GM06990 (cell line): ENCODE results near the gene CLIP4.

Experiments used
- DNase-seq: peaks from one replicate; pipeline ENCODE4 v3.0.0-alpha.2; 2011; ENCODE audit not compliant: insufficient read length; ENCODE audit errors: extremely low read depth
- H3K27me3 ChIP-seq: replicated peaks from 2 replicates; pipeline ENCODE4 v1.6.0; 2011; ENCODE audit warnings: low read length; ENCODE audit not compliant: control insufficient read depth, insufficient read depth
- H3K36me3 ChIP-seq: 2 replicates; pipeline ENCODE4 v1.5.1; 2011; ENCODE audit warnings: low read length; ENCODE audit not compliant: control insufficient read depth, insufficient read depth
- H3K4me3 ChIP-seq: replicated peaks from 2 replicates; pipeline ENCODE4 v1.5.1; 2011; ENCODE audit warnings: low read depth, mild to moderate bottlenecking, control low read depth, low read length
- TF ChIP-seq, protein P1 (sequence below): IDR thresholded peaks from 2 replicates; pipeline ENCODE4 v1.5.1; 2011; ENCODE audit warnings: low read length, control low read depth, mild to moderate bottlenecking, inconsistent platforms; ENCODE audit not compliant: insufficient read depth, poor library complexity, severe bottlenecking

The CLIP4 gene

DNA sequence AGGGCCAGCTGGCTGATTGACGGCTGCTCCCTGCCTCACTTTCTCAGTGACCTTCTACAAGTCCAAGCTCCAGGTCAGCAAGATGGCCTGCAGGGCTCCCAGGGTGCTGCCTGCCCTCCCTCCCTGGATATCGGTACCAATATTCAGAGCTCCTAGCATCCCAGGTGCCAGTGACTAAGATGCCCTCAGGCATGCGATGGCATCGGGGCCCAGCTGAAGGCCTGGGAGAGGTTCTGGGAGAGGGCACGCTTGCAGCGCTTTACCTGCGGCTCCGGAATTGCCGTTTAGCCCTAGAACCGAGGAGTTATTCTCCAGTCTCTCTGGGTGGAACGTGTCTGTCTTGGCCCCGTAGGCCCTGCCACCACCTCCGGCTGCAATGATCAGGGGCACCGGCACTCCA is 116.8 kb downstream of the CLIP4 start:
- TF ChIP-seq, protein P1, sequence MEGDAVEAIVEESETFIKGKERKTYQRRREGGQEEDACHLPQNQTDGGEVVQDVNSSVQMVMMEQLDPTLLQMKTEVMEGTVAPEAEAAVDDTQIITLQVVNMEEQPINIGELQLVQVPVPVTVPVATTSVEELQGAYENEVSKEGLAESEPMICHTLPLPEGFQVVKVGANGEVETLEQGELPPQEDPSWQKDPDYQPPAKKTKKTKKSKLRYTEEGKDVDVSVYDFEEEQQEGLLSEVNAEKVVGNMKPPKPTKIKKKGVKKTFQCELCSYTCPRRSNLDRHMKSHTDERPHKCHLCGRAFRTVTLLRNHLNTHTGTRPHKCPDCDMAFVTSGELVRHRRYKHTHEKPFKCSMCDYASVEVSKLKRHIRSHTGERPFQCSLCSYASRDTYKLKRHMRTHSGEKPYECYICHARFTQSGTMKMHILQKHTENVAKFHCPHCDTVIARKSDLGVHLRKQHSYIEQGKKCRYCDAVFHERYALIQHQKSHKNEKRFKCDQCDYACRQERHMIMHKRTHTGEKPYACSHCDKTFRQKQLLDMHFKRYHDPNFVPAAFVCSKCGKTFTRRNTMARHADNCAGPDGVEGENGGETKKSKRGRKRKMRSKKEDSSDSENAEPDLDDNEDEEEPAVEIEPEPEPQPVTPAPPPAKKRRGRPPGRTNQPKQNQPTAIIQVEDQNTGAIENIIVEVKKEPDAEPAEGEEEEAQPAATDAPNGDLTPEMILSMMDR, result no peak
- Histone ChIP-seq H3K4me3 (no peak overlapping the region), H3K36me3 (no peaks in the 10 kb centered on the region), H3K27me3 (peaks cover 4% of the 10 kb centered on the region; the same call in 1 of the 2 replicates)
- no peak for DNase-seq

DNA sequence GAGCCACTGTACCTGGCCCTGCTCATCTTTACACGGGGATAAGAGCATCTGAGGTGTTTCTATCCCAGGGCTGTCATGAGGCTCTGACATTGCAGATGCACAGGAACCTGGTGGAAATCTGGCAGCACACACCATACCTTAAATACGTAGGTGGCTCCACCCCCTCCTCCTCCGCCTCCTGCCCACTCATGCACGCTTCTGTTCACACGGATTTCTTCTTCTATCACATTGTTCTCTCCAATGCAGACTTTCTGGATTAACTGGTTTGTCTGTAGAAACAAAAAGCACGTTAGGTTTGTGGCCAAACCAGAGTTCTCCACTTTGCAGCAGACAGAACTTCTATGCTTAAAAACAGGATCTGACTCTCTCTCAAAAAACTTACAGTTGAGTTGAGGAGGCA is 118.2 kb downstream of the CLIP4 start:
- TF ChIP-seq, protein P1, result no peak
- no peak overlapping the region for H3K4me3 ChIP-seq
- H3K27me3 ChIP-seq, result peaks cover 4% of the 10 kb centered on the region; the same call in 1 of the 2 replicates
- no peak for DNase-seq
- H3K36me3 ChIP-seq, result no peaks in the 10 kb centered on the region

DNA sequence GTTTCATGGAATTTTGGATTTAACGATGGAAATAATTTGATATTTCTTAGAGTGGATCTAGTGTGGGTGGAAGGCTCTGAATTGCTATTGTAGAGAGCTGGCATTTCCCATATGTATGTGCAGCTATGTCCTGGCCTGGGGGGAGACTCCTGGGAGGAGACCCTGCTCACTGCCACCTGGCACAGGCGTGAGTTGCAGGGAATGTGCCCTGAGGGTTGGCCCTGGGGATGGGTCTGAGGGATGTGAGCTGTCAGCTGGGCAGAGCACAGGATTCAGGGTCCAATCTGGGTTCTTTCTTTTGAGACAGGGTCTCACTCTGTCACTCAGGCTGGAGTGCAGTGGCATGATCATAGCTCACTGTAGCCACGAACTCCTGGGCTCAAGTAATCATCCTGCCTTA is 120.2 kb downstream of the CLIP4 start:
- peaks cover 4% of the 10 kb centered on the region; the same call in 1 of the 2 replicates for H3K27me3 ChIP-seq
- no peak overlapping the region for H3K4me3 ChIP-seq
- TF ChIP-seq, protein P1, result no peak
- H3K36me3 ChIP-seq, result no peaks in the 10 kb centered on the region
- no peak for DNase-seq

DNA sequence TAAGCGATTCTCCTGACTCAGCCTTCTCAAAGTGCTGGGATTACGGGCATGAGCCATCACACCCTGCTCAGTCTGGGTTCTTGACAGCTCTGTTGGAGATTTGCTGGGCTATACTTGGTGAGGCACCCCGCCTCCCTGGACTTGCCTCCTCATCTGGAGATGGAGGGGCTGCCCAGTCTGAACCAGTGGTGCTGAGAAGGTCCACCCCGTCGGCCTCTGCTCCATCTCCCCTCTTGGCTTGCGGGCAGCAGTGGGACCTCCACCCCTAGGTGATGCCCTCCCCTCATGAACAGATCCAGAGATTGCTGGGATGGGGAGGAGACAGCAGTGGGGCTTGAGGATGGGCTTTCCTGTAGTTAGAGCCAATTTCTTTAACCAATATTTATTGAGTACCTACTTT is 120.9 kb downstream of the CLIP4 start:
- H3K4me3 ChIP-seq, result no peak overlapping the region
- H3K36me3 ChIP-seq, result no peaks in the 10 kb centered on the region
- H3K27me3 ChIP-seq, result peaks cover 4% of the 10 kb centered on the region; the same call in 1 of the 2 replicates
- DNase-seq, result no peak
- TF ChIP-seq, protein P1, result no peak

DNA sequence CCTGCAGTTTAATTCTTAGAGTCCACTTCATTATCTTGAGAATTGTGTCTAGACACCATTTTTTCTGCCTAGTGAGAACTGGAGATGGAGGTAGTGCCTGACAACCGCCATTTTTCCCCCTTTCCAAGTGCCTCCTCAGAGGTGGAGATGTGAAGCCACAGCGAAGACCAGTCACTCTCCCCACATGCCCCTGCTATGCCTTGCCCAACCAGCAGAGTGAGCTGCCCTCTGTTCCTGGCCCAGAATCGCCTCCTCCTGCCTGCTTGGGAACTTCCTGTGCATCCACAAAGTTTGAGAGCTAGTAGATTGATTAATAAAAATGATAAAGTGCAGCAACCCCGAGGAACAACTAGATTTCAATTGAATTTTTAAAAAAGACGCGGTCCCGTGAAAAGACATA is 123.3 kb downstream of the CLIP4 start:
- no peak overlapping the region for H3K4me3 ChIP-seq
- no peak for DNase-seq
- peaks cover 3% of the 10 kb centered on the region; the same call in 1 of the 2 replicates for H3K27me3 ChIP-seq
- no peaks in the 10 kb centered on the region for H3K36me3 ChIP-seq
- TF ChIP-seq, protein P1, result peak; percentile 82
